CD4-positive, alpha-beta T cell treated with Interleukin-6 for 4 hours (primary cell): ENCODE data around the gene CLBA1.
"Not testable (repeated sequence)": the region's sequence is repeated elsewhere in the genome, so short reads cannot be mapped to it uniquely, and the experiment has no call there.

Source experiments
- DNase-seq: peaks from one replicate; pipeline ENCODE4 v3.0.0-alpha.2; 2020; ENCODE audit warnings: mixed read lengths

Gene CLBA1

DNA sequence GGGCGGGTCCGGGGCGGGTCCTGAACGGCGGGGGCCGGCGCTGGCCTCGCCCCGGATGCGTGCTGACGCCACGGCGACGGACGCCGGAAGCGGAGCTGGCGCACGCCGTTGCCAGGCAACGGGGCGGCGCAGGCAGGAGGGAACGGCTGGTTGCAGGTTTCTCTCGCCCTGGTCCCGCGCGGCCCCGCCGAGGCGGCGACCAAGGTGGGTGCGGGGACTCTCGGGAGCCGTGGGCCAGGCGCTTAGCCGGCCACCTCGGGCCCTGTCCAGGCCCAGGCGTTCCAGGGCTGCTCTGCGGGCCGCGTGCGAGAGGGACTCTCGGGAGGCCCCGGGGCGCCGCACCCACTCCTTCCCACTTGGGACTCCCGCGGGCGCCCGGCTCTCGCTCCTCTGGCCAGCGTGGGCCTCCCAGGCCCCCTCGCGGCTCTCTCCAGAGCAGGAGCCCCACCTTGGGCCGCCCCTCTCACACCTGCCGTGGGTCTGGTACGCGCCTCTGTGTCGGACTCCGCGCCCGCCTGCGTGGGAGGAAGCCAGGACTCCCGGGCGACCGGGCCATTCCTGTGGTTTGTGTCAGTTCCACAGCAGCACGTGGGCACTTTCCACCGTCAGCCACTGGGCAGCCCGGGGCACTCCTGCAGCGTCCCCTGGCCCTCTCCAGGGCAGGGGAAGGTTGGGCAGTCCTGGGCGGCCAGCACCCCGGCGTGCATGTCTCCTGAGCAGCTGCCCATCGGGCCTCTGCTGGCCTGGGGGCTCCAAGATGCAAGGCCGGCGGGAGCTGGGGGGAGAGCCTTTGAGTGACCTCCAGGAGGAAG is at the start of gene CLBA1:
Gene CLBA1 (plus strand): TSS at position 114 of the 812 bp plus-strand sequence. CDS start 644 bp downstream, at position 758.
- DNase-seq: peak; percentile 89

- no peak for DNase-seq
These were observed 49.6 kb upstream of the CLBA1 start for GRCh38 chr14:104935955-104936354.

DNA sequence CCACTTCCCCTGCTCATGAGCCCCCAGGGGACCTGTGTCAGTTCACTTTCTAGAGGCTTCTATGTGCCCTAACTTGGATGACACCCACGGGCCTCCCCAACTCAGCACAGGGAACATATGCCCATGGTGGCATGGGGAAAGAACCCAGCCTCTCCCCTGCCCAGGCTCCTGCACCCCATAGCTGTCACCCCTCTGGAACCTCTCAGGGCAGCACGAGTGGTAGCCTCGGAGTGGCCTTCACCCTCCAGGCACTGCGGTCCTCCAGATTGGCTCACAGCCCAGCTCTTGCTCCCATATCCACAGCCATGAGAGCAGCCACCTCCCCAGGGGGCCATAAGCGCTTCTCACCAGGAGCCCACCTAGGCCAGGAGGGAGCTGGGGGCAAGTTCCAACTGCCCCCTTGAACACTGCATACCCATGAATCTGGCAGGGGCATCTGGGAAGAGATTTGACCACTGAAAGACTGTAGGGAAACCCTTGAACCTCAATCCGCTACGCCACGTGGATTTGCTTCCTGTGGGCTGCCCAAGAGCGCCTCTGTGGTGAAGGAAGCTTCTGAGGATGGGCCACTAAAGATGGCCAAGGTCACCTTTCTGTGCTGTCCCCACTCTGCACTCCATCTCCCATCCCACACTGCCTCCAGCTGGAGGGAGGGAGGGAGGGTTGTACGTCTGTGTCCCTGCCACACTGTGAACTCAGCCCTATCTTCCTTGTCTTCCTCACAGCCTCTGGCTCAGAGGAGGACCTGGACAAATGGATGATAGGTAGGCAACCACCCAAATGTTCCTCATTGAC is 49.0 kb upstream of the CLBA1 start:
- no peak for DNase-seq

DNA sequence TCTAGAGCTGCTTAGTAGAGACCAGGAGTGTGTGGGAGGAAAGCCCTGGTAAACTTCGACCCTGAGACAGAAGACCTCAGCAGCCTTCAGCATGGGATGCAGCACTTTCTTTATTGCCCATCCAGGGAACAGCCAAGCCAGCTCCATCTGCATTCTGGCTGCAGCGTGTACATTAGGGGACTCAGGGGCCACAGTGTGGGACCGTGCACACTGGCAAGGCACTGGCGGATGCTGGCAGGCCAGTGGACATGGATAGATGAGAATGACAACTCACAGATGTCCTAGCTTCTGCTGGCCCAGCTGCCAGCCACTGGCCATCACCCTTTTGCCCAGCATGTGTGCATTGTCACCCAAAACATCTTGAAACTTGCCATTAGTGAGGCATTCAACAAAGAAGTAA is 48.4 kb upstream of the CLBA1 start:
- no peak for DNase-seq

- DNase-seq: no peak
These were observed 47.8 kb upstream of the CLBA1 start for GRCh38 chr14:104937694-104938365.

DNA sequence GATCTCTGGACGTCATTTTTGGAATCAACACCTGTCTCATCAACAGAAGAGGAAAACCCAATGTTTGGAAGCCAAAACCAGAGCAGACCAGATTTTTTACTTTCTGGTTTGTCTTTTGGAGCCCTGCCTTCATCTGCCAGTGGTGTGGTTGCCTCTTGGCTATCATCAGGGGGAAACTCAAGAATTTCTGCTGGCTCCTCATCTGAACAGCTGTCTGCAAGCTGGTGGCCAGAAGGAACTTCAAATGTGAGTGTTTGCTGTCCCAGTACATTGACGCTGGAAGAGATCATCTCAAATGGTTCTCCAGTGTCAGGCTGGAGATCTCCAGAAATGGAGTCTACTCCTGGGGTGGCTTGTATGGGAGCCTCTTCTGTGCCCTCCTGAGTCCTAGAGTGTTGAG is 47.2 kb upstream of the CLBA1 start:
- no peak for DNase-seq

- no peak for DNase-seq
These were observed 46.6 kb upstream of the CLBA1 start for GRCh38 chr14:104938960-104939359.

- DNase-seq: no peak
These were observed 45.8 kb upstream of the CLBA1 start for GRCh38 chr14:104939666-104940410.

GRCh38 chr14:104940526-104941150 is 45.0 kb upstream of the CLBA1 start:
- no peak for DNase-seq

DNA sequence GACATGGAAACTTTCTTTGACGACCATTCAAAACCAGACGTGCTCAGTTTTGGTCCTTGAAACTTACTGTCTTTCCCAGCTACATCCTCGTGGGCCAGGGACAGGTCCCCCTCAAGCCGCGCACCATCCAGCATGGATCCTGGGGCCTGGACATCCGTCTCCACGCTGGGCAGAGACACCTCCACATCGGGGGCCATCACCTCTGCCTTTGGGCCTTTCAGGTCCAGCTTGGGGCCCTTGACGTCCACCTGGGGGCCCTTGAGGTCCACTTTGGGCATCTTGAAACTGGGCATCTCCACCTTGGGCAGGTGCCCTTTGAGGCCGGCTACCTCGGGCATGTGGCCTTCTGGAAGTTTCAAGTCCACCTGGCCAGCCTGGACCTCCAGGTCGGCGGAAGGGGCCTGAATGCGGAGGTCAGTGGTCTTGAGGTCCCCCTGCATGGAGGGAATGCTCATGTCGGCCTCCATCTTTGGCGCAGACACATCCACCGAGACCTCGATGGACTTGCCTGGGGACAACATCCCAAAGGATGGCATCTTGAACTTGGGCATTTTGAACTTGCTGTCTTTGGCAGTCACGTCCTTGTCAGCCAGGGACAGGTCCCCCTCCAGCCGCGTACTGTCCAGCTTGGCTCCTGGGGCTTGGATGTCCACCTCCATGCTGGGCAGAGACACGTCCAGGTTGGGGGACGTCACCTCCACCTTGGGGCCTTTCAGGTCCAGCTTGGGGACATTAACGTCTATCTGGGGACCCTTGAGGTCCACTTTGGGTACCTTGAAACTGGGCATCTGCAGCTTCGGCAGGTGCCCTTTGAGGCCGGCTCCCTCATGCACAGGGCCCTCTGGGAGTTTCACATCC is 43.9 kb upstream of the CLBA1 start:
- DNase-seq: no peak

DNA sequence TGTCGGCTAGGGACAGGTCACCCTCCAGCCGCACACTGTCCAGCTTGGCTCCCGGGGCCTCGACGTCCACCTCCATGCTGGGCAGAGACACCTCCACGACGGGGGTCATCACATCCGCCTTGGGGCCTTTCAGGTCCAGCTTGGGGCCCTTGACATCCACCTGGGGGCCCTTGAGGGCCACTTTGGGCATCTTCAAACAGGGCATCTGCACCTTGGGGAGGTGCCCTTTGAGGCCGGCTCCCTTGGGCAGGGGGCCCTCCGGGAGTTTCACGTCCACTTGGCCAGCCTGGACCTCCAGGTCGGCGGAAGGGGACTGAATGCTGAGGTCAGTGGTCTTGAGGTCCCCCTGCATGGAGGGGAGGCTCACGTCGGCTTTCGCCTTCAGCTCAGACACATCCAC is 43.0 kb upstream of the CLBA1 start:
- DNase-seq: no peak

DNA sequence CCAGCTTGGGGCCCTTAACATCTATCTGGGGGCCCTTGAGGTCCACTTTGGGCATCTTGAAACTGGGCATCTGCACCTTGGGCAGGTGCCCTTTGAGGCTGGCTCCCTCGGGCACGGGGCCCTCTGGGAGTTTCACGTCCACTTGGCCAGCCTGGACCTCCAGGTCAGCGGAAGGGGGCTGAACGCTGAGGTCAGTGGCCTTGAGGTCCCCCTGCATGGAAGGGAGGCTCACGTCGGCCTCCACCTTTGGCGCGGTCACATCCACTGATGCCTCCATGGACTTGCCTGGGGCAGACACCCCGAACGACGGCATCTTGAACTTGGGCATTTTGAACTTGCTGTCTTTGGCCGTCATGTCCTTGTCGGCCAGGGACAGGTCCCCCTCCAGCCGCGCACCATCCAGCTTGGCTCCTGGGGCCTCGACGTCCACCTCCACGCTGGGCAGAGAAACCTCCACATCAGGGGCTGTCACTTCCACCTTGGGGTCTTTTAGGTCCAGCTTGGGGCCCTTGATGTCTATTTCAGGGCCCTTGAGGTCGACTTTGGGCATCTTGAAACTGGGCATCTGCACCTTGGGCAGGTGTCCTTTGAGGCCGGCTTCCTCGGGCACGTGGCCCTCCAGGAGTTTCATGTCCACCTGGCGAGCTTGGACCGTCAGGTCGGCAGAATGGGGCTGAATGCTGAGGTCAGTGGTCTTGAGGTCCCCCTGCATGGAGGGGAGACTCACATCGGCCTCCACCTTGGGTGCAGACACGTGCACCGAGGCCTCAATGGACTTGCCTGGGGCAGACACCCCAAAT is 42.2 kb upstream of the CLBA1 start:
- not testable (repeated sequence) for DNase-seq

- not testable (repeated sequence) for DNase-seq
These were observed 41.6 kb upstream of the CLBA1 start for GRCh38 chr14:104944016-104944308.

GRCh38 chr14:104944436-104945205 is 41.0 kb upstream of the CLBA1 start:
- not testable (repeated sequence) for DNase-seq

- not testable (repeated sequence) for DNase-seq
These were observed 40.3 kb upstream of the CLBA1 start for GRCh38 chr14:104945266-104945665.

DNA sequence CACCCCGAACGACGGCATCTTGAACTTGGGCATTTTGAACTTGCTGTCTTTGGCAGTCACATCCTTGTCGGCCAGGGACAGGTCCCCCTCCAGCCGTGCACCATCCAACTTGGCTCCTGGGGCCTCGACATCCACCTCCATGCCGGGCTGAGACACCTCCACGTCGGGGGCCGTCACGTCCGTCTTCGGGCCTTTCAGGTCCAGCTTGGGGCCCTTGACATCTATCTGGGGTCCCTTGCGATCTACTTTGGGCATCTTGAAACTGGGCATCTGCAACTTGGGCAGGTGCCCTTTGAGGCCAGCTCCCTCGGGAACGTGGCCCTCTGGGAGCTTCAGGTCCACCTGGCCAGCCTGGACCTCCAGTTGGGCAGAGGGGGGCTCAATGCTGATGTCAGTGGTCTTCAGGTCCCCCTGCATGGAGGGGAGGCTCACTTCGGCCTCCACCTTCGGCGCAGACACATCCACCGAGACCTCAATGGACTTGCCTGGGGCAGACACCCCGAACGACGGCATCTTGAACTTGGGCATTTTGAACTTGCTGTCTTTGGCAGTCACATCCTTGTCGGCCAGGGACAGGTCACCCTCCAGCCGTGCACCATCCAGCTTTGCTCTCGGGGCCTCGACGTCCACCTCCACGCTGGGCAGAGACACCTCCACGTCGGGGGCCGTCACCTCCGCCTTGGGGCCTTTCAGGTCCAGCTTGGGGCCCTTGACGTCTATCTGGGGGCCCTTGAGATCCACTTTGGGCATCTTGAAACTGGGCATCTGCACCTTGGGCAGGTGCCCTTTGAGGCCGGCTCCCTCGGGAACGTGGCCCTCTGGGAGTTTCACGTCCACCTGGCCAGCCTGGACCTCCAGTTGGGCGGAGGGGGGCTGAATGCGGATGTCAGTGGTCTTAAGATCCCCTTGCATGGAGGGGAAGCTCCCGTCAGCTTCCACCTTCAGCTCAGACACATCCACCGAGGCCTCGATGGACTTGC is 39.3 kb upstream of the CLBA1 start:
- DNase-seq: not testable (repeated sequence)

DNA sequence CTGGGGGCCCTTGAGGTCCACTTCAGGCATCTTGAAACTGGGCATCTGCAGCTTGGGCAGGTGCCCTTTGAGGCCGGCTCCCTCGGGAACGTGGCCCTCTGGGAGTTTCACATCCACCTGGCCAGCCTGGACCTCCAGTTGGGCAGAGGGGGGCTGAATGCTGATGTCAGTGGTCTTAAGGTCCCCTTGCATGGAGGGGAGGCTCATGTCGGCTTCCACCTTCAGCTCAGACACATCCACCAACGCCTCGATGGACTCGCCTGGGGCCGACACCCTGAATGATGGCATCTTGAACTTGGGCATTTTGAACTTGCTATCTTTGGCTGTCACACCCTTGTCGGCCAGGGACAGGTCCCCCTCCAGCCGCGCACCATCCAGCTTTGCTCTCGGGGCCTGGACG is 38.4 kb upstream of the CLBA1 start:
- not testable (repeated sequence) for DNase-seq
